VCaP (cell line): ENCODE data around the gene CMIP.

ENCODE experiments used
- H3K27ac ChIP-seq: fragments of 450-650 bp; 2 replicates; pipeline ENCODE4 v1.5.1; 2017
- TF ChIP-seq, protein P1 (sequence below): fragments of 450-650 bp; conservative IDR thresholded peaks from 2 replicates; pipeline ENCODE4 v1.5.1; 2017; ENCODE audit warnings: mild to moderate bottlenecking, moderate library complexity

Gene CMIP

DNA sequence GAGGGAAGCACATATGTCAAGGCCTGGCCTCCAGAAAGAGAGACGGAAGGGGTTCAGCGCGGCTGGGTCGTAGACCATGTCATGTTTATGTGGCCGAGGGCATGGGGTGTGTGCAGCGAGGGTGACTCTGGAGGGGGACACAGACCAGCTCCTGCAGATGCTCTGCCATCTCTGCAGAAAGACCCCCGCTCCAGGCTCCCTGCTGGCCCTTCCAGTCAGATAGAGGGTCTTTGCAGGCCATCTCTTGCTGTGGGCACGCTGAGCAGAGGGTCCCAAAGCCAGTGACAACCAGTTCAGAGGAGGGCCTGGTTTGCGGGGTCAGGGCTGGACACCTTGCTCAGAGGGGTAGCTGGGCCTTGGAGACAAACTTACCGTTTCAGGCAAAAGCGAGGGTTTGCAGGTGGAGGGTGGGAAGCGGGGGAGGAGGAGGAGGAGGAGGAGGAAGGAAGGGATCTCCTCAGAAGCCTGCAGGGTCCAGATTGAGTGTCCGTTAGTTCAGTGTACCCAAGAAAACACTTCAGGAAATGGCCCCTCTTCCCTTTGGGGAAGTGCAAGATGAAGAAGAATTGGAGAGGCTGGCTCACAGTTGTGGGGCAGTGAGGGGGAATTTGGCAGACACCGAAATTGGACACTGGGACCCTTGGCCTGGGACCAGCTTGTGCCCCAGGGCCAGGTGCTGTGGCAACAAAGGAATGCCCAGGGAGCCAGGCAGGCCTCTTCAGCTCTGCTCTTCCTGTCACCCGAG lies 102.8 kb downstream of the CMIP start:
- TF ChIP-seq, protein P1, sequence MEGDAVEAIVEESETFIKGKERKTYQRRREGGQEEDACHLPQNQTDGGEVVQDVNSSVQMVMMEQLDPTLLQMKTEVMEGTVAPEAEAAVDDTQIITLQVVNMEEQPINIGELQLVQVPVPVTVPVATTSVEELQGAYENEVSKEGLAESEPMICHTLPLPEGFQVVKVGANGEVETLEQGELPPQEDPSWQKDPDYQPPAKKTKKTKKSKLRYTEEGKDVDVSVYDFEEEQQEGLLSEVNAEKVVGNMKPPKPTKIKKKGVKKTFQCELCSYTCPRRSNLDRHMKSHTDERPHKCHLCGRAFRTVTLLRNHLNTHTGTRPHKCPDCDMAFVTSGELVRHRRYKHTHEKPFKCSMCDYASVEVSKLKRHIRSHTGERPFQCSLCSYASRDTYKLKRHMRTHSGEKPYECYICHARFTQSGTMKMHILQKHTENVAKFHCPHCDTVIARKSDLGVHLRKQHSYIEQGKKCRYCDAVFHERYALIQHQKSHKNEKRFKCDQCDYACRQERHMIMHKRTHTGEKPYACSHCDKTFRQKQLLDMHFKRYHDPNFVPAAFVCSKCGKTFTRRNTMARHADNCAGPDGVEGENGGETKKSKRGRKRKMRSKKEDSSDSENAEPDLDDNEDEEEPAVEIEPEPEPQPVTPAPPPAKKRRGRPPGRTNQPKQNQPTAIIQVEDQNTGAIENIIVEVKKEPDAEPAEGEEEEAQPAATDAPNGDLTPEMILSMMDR = no peak
- no peak overlapping the region for H3K27ac ChIP-seq

DNA sequence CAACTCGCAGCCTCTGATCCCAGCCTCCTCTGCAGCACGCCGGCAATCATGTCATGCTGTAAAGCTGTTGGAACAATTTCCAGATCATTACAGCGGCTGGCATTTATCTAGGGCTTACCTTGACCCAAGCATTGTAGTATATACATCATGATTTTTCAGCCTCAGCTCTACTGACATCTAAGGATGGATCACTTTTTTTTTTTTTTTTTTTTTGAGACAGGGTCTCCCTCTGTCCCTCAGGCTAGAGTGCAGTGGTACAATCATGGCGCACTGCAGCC lies 103.3 kb downstream of the CMIP start:
- no peak overlapping the region for H3K27ac ChIP-seq

GRCh38 chr16:81548551-81548875 lies 103.9 kb downstream of the CMIP start:
- no peak overlapping the region for H3K27ac ChIP-seq
- TF ChIP-seq, protein P1 = no peak

More for the DNA sequence above, 103.3 kb downstream of the CMIP start:
- TF ChIP-seq, protein P1 = no peak

DNA sequence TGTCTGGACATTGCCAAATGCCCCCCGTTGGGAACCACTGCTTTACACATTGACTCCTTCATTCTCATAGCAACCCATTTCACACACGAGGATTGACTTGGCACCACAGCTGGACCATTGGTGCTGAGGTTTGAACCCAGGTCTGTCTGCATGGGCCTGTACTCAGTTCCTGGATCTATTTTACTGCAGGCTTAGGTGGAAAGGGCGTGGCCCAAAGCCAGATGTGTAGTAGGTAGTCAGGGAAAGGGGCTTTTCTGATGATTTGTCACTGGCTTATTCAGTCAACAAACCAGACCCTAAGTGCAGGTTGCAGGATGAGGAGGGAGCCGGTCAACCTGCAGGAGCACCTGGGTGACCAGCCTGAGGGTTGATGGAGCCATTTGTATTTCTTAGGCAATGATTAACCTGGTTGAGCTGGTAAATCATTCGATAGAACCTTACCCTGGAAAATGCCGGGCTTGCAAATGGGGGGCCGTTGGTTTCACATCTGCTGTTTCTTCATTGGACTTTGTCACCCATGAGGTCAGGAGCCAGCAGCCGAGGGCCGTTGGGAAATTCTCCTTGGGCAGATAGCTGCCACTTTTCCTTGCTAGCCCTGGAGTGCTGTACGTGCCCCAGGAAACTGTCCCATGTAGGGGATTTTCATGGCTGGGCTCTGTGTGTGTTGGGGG lies 104.4 kb downstream of the CMIP start:
- no peak overlapping the region for H3K27ac ChIP-seq
- TF ChIP-seq, protein P1 = no peak

GRCh38 chr16:81549547-81550431 lies 105.2 kb downstream of the CMIP start:
- no peak overlapping the region for H3K27ac ChIP-seq
- TF ChIP-seq, protein P1 = no peak

DNA sequence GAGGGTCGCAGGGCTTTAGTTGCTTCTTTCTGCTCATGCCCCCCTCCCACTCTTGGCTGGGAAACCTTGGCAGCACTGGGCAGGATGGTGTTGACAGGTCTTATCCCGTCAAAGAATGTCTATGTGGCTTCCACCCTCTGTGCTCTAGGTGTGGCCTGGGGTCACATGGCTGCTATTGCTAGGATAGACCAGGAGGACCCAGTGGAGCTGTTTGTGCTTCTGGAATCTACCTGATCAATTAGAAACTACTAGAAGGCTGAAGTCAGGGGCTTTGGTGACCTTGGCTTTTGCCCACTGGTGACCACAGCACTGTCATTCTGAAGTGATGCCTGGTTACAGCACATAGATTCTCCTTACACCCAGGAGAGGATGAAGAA lies 105.8 kb downstream of the CMIP start:
- TF ChIP-seq, protein P1 = no peak
- no peak overlapping the region for H3K27ac ChIP-seq

GRCh38 chr16:81551151-81551808 lies 106.7 kb downstream of the CMIP start:
- TF ChIP-seq, protein P1 = no peak
- no peak overlapping the region for H3K27ac ChIP-seq
